Fibroblast of skin of abdomen (primary cell): ENCODE data around the gene FPR3.
"Not testable (repeated sequence)": the region's sequence is repeated elsewhere in the genome, so short reads cannot be mapped to it uniquely, and the experiment has no call there.

Experiments used
- DNase-seq: peaks from one replicate; pipeline ENCODE4 v3.0.0-alpha.2; 2013

Gene FPR3

GRCh38 chr19:51784109-51784785 lies 10.7 kb upstream of the FPR3 start:
- no peak for DNase-seq

DNA sequence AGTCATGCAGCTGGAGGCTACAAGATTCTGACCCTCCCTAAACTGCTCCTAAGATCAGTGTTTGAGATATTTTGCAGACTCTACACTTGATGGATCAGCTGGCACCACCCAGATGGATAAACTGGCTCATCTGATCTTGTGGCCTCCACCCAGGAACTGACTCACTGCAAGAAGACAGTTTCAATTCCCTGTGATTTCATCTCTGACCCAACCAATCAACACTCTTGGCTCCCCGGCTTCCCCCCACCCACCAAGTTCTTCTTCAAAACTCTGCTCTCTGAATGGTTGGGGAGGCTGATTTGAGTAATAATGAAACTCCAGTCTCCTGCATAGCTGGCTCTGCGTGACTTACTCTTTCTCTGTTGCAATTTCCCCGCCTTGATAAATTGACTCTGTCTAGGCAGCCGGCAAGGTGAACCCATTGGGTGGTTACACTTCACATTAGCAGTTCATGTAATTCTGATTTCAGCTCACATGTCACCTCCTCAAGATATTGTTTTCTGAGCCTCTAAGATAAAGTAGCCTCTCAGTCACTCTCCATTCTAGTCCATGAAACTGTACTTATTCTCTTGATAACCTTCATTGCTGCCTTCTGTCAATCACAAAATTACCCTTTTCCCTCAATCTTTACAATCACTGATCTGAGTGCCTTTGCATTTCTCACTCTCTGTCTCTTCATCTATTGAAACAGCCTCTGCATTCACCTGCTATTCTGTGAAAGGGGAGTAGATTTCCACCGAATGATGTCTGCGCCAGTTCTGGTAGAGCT lies 9.9 kb upstream of the FPR3 start:
- peak; percentile 57 for DNase-seq

GRCh38 chr19:51786646-51787494 lies 8.1 kb upstream of the FPR3 start:
- no peak for DNase-seq

GRCh38 chr19:51788029-51788428 lies 6.9 kb upstream of the FPR3 start:
- DNase-seq, result no peak

- DNase-seq, result no peak
These were observed 5.7 kb upstream of the FPR3 start for GRCh38 chr19:51789061-51789795.

DNA sequence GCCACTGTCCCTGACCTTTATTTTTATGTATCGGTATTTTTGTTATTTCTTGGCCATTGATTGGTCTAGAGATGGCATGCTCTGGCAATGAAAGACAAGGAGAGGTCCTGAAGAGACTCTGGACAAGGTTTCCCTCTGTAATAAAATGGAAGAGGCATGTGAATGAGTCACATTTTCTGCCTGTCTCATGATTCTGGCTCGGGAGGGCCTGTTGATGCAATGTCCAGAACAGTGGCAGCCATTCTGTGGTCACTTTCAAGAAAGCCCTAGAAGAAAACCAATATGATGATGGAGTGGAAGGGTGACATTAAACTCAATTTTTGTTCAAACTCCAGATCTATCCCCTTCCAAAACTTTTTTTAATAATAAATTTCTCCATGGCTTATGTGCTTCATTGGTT lies 2.0 kb upstream of the FPR3 start:
- no peak for DNase-seq

GRCh38 chr19:51793994-51794393 lies 963 bp upstream of the FPR3 start:
- no peak for DNase-seq

DNA sequence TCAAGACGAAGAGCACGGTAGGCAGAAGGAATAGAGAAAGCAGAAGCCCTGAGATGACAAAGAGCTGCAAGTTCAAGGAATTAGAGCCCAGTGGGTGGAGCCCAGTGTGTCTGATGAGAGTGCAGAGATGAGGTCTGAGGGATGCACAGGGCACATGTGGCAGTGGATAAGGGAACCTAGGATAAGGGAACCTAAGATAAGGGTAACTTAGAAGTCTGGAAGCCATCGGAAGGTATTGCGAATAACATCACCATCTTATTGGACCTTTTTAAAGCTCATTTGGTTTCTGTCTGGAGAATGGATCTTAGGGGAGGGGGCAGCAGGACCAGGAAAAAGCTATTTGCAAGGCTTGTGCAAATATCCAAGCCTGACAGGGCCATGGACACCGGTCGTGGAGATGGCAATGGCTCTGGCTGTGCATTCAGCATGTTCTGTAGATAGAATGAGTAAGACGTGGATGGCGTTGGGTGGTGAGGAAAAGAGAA lies 1.3 kb downstream of the FPR3 start:
- no peak for DNase-seq

- DNase-seq, result no peak
These were observed 2.5 kb downstream of the FPR3 start for GRCh38 chr19:51797480-51797879.

DNA sequence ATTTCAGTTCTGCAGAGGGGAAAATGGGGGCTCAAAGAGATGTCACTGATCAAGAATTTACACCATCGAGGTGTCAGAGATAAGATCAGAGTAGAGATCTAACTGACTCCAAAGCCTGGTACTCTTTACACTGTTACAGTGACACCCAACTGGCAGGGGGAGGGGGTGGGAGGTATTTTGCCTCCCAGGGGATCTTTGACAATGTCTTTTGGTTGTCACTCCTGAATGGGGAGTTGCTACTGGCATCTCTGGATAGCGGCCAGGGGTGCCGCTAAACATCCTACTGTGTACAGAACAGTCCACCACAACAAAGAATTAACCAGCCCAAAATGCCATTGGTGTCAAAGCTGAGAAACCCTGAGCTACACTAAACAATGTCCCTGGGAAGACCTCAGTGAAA lies 3.1 kb downstream of the FPR3 start:
- DNase-seq, result no peak

DNA sequence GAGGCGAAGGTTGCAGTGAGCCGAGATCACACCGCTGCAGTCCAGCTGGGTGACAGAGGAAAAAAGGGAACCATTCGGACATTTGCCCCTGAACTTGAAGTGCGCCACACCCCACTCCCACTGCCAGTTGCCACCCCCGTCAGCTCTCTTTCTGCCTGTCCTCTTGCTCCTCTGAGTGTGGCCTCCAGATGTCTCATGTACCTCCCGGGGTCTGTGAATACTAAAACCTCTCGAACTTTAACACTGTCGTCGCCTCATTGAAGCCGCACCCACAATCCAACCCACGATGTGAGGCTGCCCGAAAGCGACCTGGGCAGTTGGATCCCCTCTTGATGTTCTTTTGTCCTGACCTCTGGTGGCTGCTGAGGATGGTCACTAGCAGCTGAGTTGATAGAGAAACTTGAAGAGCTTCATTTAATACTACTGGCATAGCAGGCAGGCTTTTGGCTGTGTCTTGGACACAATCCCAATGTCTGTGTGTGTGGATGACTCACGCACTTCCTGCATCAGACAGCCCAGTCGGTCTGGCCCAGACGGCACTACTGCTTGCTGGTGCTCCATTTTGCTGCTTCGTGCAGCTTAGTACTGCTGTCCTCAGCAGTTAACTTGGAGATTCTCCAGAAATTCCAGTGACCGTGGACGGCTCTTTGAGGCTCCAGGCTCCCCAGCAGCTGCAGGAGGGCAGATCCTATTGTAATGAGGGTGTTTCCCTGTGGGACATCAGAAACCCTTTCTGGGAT lies 4.2 kb downstream of the FPR3 start:
- peak; percentile 98 for DNase-seq

- no peak for DNase-seq
These were observed 5.0 kb downstream of the FPR3 start for GRCh38 chr19:51799774-51800472.

- DNase-seq, result peak; percentile 54
These were observed 5.7 kb downstream of the FPR3 start for GRCh38 chr19:51800473-51801244.

DNA sequence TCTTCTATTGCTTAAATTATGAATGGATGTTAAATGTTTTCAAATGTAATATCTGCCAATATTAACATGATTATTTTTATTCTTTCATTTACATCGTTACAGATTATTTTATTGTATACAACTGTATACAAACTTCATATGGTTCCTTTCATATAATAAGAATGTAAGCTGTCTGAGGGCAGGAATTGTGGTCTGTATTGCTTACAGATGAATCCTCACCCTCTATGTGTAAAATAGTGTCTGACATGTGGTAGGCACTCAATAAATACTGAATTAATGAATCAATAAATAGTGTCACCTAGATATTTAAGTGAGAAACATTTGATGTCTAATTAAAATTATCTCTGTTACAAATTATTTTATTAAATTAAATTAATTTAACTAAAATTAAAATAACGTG lies 7.8 kb downstream of the FPR3 start:
- DNase-seq, result no peak

- no peak for DNase-seq
These were observed 8.6 kb downstream of the FPR3 start for GRCh38 chr19:51803519-51803918.

DNA sequence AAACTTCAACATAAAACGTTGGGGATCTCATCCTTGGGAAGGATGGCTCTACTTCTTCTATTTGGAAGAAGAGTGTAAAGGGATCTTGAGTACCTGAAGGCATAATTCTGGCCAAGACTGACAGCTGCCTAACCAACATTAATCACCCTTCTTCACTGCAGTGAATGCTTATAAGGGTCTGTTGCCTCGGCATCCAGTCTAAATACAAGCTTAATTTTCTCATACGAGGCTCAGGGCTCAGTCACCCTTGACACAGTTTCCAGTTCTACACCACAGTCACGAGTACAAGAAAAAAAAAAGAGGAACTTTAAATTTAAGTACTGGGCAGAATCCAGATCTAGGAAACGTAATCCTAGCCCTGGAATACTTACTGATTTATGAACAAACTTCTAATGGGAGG lies 9.0 kb downstream of the FPR3 start:
- no peak for DNase-seq

DNA sequence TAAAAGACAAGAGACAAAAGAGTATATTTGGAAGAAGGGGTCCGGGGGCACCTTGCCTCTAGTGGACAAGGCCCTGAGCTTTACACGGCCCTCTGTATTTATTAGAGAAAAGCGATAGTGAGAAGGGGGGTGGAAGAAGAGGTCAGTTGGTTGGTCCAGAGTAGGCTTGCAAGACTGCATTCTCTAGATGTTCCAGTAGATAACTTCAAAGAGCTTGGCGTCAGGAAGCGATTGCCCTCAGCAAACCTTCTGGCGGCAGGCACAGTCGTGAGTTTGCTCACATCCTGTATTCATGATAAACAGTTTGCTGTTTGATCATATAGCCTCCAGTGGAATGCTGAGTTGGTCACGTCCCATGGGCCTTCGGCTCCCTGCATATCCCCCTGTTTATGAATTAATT lies 9.8 kb downstream of the FPR3 start:
- DNase-seq, result not testable (repeated sequence)

- not testable (repeated sequence) for DNase-seq
These were observed 10.4 kb downstream of the FPR3 start for GRCh38 chr19:51805396-51805795.

DNA sequence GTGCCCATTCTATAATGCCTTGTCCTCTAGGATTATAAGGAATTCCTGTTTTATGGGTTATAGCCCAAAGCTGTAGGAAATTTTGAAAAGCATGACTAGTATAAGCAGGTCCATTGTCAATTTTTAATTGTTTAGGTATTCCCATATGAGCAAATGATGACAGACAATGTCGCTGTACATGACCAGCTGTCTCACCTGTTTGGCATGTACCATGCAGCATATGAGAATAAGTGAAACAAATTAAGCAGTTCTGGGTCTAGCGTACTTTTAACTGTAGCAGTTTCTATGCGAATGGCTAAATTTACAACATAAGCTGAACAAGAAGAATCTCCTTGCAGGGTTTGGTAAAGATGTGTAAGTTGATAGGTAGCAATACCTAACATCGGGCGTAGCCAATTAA lies 11.6 kb downstream of the FPR3 start:
- DNase-seq, result not testable (repeated sequence)

DNA sequence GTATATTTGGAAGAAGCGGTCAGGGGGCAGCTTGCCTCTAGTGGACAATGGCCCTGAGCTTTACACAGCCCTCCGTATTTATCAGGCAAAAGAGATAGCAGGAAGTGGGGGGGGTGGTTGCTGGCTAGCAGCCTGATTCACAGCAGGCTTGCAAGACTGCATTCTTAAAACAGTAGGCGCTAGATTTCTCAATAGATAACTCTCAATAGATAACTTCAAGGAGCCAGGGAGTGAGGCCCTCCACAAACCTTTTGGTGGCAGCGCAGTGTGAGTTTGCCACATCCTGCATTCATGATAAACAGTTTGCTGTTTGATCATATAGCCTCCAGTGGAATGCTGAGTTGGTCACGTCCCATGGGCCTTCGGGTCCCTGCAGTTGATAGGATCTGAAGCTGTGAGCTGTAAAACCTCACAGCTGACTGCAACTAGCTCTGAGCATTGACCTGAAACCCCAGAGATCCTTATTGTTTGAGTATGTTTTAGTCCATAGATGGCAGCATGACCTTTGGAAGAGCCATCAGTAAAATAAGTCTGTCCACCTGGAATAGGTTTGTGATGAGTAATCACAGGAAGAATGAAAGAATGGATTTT lies 12.2 kb downstream of the FPR3 start:
- DNase-seq, result peak; percentile 20
